ENCODE measurements around the gene P3R3URF. TPM values are rescaled to one million over a fixed set of nuclear protein-coding genes. Genes with fewer than 3 reads are reported as not detected.

P3R3URF gene
- total and polyA plus RNA-seq, 10 donors = not detected

- intact Hi-C loops (cut with DNase I; ENCODE audit: low total_unique reads) = no loop called here
- 19 to 32% (median 20%) methylated on average over 5 of the region's 5 CpGs for WGBS, 5 donors
- Histone ChIP-seq H3K4me1 (peaks cover 6 to 52% (median 28%) of the 10 kb centered on the region in 6 donors), H3K27ac (peak overlapping the region in 6 of 8 donors; percentile 89 to 93 (median 91)), H3K27me3 (replicated peaks in 1 of 7) (peaks cover 0 to 41% (median 0%) of the 10 kb centered on the region in 7 donors), H3K9me3 (no peaks in the 10 kb centered on the region), H3K36me3 (no peaks in the 10 kb centered on the region), H3K4me3 (peak overlapping the region; percentile 61 to 79 (median 71))
- TF ChIP-seq CTCF (IDR thresholded peaks at IDR 0.05 in 8 of 11, conservative IDR thresholded peaks at IDR 0.05 in 3 of 11) (no peak), POLR2A (IDR thresholded peaks at IDR 0.05) (no peak), POLR2AphosphoS5 (IDR thresholded peaks at IDR 0.05) (no peak)
- no peak for DNase-seq
Measured at GRCh38 chr1:46130606-46131005, 45.7 kb downstream of the P3R3URF start.

- TF ChIP-seq CTCF (IDR thresholded peaks at IDR 0.05 in 8 of 11, conservative IDR thresholded peaks at IDR 0.05 in 3 of 11) (no peak), POLR2A (IDR thresholded peaks at IDR 0.05) (no peak), POLR2AphosphoS5 (IDR thresholded peaks at IDR 0.05) (no peak)
- intact Hi-C loops (cut with DNase I; ENCODE audit: low total_unique reads) = no loop called here
- no peaks in the 10 kb centered on the region for H3K9me3 ChIP-seq
- H3K36me3 ChIP-seq = no peaks in the 10 kb centered on the region
- no peak for DNase-seq
- peaks cover 6 to 52% (median 25%) of the 10 kb centered on the region in 6 donors for H3K4me1 ChIP-seq
- H3K4me3 ChIP-seq = peak overlapping the region; percentile 61 to 79 (median 71)
- WGBS, 5 donors = 52 to 74% (median 60%) methylated on average over 1 of the region's 1 CpG
- H3K27ac ChIP-seq = peak overlapping the region in 2 of 8 donors; percentile 91 to 92
- H3K27me3 ChIP-seq (replicated peaks in 1 of 7) = peaks cover 0 to 41% (median 0%) of the 10 kb centered on the region in 7 donors
Measured at GRCh38 chr1:46130121-46130520, 46.2 kb downstream of the P3R3URF start.

- H3K36me3 ChIP-seq = no peaks in the 10 kb centered on the region
- no peak for DNase-seq
- no peak for TF ChIP-seq CTCF (IDR thresholded peaks at IDR 0.05 in 8 of 11, conservative IDR thresholded peaks at IDR 0.05 in 3 of 11)
- no peak for TF ChIP-seq POLR2AphosphoS5 (IDR thresholded peaks at IDR 0.05)
- TF ChIP-seq POLR2A (IDR thresholded peaks at IDR 0.05) = no peak
- 81 to 95% (median 91%) methylated on average over 3 of the region's 3 CpGs for WGBS, 5 donors
- H3K27ac ChIP-seq = no peak overlapping the region
- no peaks in the 10 kb centered on the region for H3K9me3 ChIP-seq
- peaks cover under 1 to 38% (median 19%) of the 10 kb centered on the region in 6 donors for H3K4me1 ChIP-seq
- intact Hi-C loops (cut with DNase I; ENCODE audit: low total_unique reads) = loop anchor here (5.0 kb wide), 1 partner anchor 91 kb away; no protein-coding TSS in a partner anchor
- H3K27me3 ChIP-seq (replicated peaks in 1 of 7) = peaks cover 0 to 41% (median 0%) of the 10 kb centered on the region in 7 donors
- peak overlapping the region in 2 of 8 donors; percentile 61 to 79 for H3K4me3 ChIP-seq
Measured at GRCh38 chr1:46128344-46128743, 47.9 kb downstream of the P3R3URF start.

Small RNA genes within 50 kb of the gene (small RNA-seq; reads per million reads assigned to genes)
- 0 reads per million in 4 donors for gene AL672043.1

Other genes with a start within 250 kb of the P3R3URF start
- 10 to 100 TPM; 22.2 to 45.9 (median 29.1) TPM for gene PIK3R3, start 43.9 kb downstream of the P3R3URF start, total RNA-seq
- 1 to 10 TPM; 3.1 to 8.2 (median 7.2) TPM for gene PIK3R3, start 43.9 kb downstream of the P3R3URF start, polyA plus RNA-seq
- gene TSPAN1, start 1.4 kb downstream of the P3R3URF start, total RNA-seq = 1 to 10 TPM in 4 of 7 donors, under 1 TPM in 1, not detected in 2; 0.85 to 3.2 (median 1.6) TPM
- gene TSPAN1, start 1.4 kb downstream of the P3R3URF start, polyA plus RNA-seq = 1 to 10 TPM in 2 of 3 donors, under 1 TPM in 1; 0.96 to 2.2 (median 1.4) TPM
- gene POMGNT1, start 21.9 kb upstream of the P3R3URF start, total RNA-seq = 10 to 100 TPM; 29.8 to 59.5 (median 32.8) TPM
- 10 to 100 TPM; 21.6 to 38.0 (median 31.3) TPM for gene POMGNT1, start 21.9 kb upstream of the P3R3URF start, polyA plus RNA-seq
- 10 to 100 TPM in 1 of 7 donors, 1 to 10 TPM in 6; 3.4 to 13.4 (median 3.7) TPM for gene LURAP1, start 26.8 kb upstream of the P3R3URF start, total RNA-seq
- gene LURAP1, start 26.8 kb upstream of the P3R3URF start, polyA plus RNA-seq = 1 to 10 TPM in 1 of 3 donors, under 1 TPM in 2; 0.73 to 2.0 (median 0.87) TPM
- 1 to 10 TPM; 2.4 to 9.2 (median 2.9) TPM for gene RAD54L, start 71.3 kb upstream of the P3R3URF start, total RNA-seq
- 1 to 10 TPM; 2.9 to 4.1 (median 2.9) TPM for gene RAD54L, start 71.3 kb upstream of the P3R3URF start, polyA plus RNA-seq
- 10 to 100 TPM; 38.2 to 57.2 (median 47.6) TPM for gene LRRC41, start 127.1 kb upstream of the P3R3URF start, total RNA-seq
- gene LRRC41, start 127.1 kb upstream of the P3R3URF start, polyA plus RNA-seq = 10 to 100 TPM; 13.3 to 24.3 (median 16.5) TPM
- gene UQCRH, start 127.2 kb upstream of the P3R3URF start, total RNA-seq = 100 to 1,000 TPM; 106 to 386 (median 149) TPM
- 100 to 1,000 TPM; 421 to 545 (median 474) TPM for gene UQCRH, start 127.2 kb upstream of the P3R3URF start, polyA plus RNA-seq
- gene NSUN4, start 164.3 kb upstream of the P3R3URF start, total RNA-seq = 10 to 100 TPM; 24.8 to 35.2 (median 28.0) TPM
- 10 to 100 TPM in 1 of 3 donors, 1 to 10 TPM in 2; 7.2 to 14.6 (median 7.6) TPM for gene NSUN4, start 164.3 kb upstream of the P3R3URF start, polyA plus RNA-seq
- gene FAAH, start 217.8 kb upstream of the P3R3URF start, total RNA-seq = 10 to 100 TPM in 1 of 7 donors, 1 to 10 TPM in 6; 5.2 to 15.3 (median 7.3) TPM
- gene FAAH, start 217.8 kb upstream of the P3R3URF start, polyA plus RNA-seq = 10 to 100 TPM in 1 of 3 donors, 1 to 10 TPM in 2; 5.3 to 10.5 (median 9.6) TPM